HG03175 (cell line): Measurements from ENCODE around the gene TTC19.
"Not testable (repeated sequence)": the region's sequence is repeated elsewhere in the genome, so short reads cannot be mapped to it uniquely, and the experiment has no call there.

Source experiments
- ATAC-seq: cut with Tn5 transposase; IDR thresholded peaks from one replicate; pipeline ENCODE4 v1.9.1; 2021; ENCODE audit warnings: mild to moderate bottlenecking, moderate library complexity; ENCODE audit not compliant: unreplicated experiment

Gene TTC19

GRCh38 chr17:16027708-16028584 lies 28.3 kb downstream of the TTC19 start:
- peak; percentile 64 for ATAC-seq

GRCh38 chr17:16033729-16034349 lies 34.2 kb downstream of the TTC19 start:
- no peak for ATAC-seq

GRCh38 chr17:16036261-16036660 lies 36.6 kb downstream of the TTC19 start:
- no peak for ATAC-seq

- ATAC-seq = no peak
Measured at GRCh38 chr17:16037636-16038035, 38.0 kb downstream of the TTC19 start.

- ATAC-seq = no peak
Measured at GRCh38 chr17:16040710-16041251, 41.2 kb downstream of the TTC19 start.

- no peak for ATAC-seq
Measured at GRCh38 chr17:16044487-16044886, 44.9 kb downstream of the TTC19 start.

GRCh38 chr17:16046966-16047365 lies 47.3 kb downstream of the TTC19 start:
- ATAC-seq = no peak

GRCh38 chr17:16048811-16049449 lies 49.3 kb downstream of the TTC19 start:
- no peak for ATAC-seq

GRCh38 chr17:16050844-16051243 lies 51.2 kb downstream of the TTC19 start:
- ATAC-seq = no peak

- no peak for ATAC-seq
Measured at GRCh38 chr17:16052486-16052885, 52.9 kb downstream of the TTC19 start.

- not testable (repeated sequence) for ATAC-seq
Measured at GRCh38 chr17:16055139-16055538, 55.5 kb downstream of the TTC19 start.

GRCh38 chr17:16061631-16062030 lies 62.0 kb downstream of the TTC19 start:
- ATAC-seq = no peak

- ATAC-seq = no peak
Measured at GRCh38 chr17:16066125-16066524, 66.5 kb downstream of the TTC19 start.

- ATAC-seq = no peak
Measured at GRCh38 chr17:16068323-16068722, 68.7 kb downstream of the TTC19 start.

GRCh38 chr17:16072031-16072430 lies 72.4 kb downstream of the TTC19 start:
- ATAC-seq = no peak

GRCh38 chr17:16073845-16074244 lies 74.2 kb downstream of the TTC19 start:
- no peak for ATAC-seq

- ATAC-seq = no peak
Measured at GRCh38 chr17:16074423-16074822, 74.8 kb downstream of the TTC19 start.

GRCh38 chr17:16075949-16076348 lies 76.3 kb downstream of the TTC19 start:
- ATAC-seq = no peak
